HG02571 (cell line): ENCODE results near the gene ZNF618.

Experiments
- ATAC-seq: cut with Tn5 transposase; IDR thresholded peaks from one replicate; pipeline ENCODE4 v1.9.1; 2021; ENCODE audit warnings: mild to moderate bottlenecking, moderate library complexity; ENCODE audit not compliant: unreplicated experiment

ZNF618 gene

GRCh38 chr9:114090798-114091197, 214.7 kb downstream of the ZNF618 start:
- ATAC-seq = no peak

- ATAC-seq = no peak
Measured at GRCh38 chr9:114091711-114092110, 215.6 kb downstream of the ZNF618 start.

GRCh38 chr9:114092336-114092735, 216.2 kb downstream of the ZNF618 start:
- ATAC-seq = no peak

GRCh38 chr9:114093031-114093471, 216.9 kb downstream of the ZNF618 start:
- no peak for ATAC-seq

GRCh38 chr9:114093761-114094505, 217.8 kb downstream of the ZNF618 start:
- no peak for ATAC-seq

- ATAC-seq = no peak
Measured at GRCh38 chr9:114094971-114095370, 218.9 kb downstream of the ZNF618 start.

GRCh38 chr9:114096041-114096511, 220.0 kb downstream of the ZNF618 start:
- ATAC-seq = no peak

GRCh38 chr9:114096866-114097612, 220.9 kb downstream of the ZNF618 start:
- ATAC-seq = no peak

GRCh38 chr9:114097613-114098020, 221.5 kb downstream of the ZNF618 start:
- ATAC-seq = no peak

GRCh38 chr9:114098021-114098935, 222.2 kb downstream of the ZNF618 start:
- ATAC-seq = no peak

GRCh38 chr9:114098936-114099668, 223.0 kb downstream of the ZNF618 start, which contains the start of gene KIF12:
Gene KIF12 (minus strand): TSS chr9:114099292. CDS start chr9:114099276, 16 bp downstream.
- ATAC-seq = no peak

- ATAC-seq = no peak
Measured at GRCh38 chr9:114099669-114100270, 223.7 kb downstream of the ZNF618 start.

GRCh38 chr9:114100536-114100935, 224.4 kb downstream of the ZNF618 start:
- no peak for ATAC-seq

- no peak for ATAC-seq
Measured at GRCh38 chr9:114102484-114102883, 226.4 kb downstream of the ZNF618 start.

- no peak for ATAC-seq
Measured at GRCh38 chr9:114105236-114105635, 229.1 kb downstream of the ZNF618 start.
